Ramos (cell line): Measurements from ENCODE around the gene TTC38.

Experiments
- in situ Hi-C: fragments of 300-500 bp; cut with MboI; formaldehyde crosslinking; loops from one replicate; pipeline ENCODE4 v1.14.3; 2022; ENCODE audit warnings: low sequenced_read_pairs; ENCODE audit not compliant: unreplicated experiment

The TTC38 gene

DNA sequence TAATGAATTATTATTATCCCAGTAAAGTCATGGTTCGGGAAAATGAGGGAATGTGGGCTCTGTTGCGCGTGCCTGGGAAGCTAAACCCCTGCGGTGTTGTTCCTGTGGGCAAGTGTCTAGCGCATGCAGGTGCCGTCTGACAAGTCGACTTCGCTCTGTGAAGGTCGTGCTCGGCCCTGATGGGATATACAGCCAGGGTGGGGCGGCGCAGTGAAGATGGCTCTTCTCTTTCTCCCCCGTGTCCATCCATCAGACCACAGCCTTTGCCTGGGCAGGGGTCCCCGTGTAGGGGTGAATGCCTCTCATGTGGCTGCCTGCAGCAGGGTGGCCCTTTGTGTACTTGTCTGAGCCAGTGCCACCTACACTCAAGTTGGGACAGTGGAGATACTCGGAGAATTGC lies 54.9 kb downstream of the TTC38 start:
- in situ Hi-C loops, result no loop called here

DNA sequence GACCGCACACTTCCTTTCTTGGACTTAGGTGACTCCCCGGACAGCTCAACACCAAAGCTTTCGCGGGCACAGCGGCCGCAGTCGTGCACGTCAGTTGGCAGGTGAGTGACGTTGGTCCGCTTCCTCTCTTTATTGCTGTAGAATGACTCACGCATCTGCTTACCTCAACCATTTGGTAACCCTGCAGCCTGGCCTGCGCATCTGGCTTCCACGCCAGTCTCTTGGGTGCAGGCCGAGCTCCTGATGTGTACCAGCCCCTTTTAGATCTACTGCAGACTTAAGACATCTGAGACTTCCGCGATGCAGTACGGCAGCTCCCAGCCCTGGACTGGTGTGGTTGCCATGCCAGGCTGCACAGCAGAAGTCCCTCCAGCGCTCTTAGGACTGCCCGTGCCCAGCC lies 55.4 kb downstream of the TTC38 start:
- in situ Hi-C loops, result no loop called here

DNA sequence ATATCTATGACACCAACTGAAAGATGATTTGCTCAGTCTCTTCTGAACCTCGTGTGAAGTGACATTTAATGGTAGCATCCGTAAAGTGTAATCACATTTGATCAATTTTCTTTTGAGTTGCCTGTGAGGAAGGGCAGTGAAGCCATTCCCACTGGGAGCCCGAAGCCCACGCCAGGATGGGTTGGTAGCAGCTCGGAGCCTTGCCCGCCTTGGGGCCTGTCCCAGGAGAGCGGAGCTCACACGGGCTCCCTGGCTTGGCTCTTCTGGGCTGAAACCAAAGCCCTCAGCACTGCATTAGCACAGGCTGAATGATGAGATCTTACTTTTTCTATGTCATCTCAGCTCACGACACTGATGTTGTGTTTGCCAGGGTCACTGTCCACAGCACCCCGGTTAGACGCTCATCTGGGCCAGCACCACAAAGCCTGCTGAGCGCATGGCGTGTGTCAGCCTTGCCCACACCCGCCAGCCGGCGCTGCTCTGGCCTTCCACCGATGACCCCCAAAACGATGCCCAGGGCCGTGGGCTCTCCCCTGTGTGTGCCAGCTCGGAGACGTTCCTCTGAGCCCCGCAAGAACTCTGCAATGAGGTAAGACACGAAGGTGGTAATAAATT lies 58.4 kb downstream of the TTC38 start:
- in situ Hi-C loops, result no loop called here

DNA sequence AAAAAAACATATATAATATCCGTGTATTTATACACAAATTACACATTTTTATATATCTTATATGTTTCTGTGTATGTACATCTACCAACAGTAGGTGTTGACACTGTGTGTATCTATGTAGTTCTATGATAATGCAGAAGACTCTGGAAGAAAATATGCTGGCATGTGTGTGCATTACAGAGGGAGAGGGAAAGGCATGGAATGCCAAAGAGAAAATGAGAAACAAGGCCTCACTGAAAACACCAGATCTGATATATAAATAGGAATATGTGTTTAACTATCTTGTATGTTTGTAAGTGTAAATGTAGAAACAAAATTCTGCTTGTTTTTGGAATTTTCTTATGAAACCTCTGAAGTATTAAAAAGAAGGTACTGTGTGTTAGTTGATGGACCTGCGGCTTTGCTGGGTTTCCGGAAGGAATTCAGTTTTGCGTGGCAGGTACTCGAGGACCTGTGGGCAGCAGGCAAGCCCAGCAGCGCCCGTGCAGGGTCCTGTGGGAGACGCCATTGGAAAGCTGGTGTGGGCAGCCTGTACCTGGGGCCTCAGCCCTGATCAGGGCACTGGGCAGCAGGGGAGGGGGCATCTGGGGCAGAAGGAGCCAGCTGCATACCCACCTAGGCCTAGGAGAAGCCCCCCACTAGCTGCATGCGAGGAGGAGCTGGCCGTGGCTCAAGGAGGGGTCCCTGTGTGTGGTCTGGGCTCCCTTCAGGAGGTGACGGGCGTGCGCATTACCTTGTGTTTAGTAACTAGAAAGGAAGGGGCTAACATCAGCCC lies 60.1 kb downstream of the TTC38 start:
- in situ Hi-C loops, result no loop called here

DNA sequence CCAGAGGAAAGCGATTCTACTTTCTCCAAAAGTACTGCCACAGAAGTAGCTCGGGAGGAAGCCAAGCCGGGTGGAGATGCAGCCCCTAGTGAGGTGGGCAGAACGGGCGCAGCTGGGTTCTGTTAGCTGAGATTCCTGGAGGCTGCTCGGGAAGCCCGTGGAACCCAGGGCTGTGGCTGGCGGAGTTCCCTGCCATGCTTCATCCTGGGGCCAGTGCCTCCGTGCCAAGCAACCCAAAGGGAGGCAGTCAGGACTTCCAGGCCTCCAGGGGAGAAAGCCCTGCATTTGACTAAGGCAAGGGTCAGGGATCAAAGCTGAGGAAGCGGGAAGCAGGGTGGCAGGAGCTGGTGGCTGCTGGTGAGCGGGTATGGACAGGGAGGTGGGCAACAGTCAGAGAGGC lies 61.0 kb downstream of the TTC38 start:
- in situ Hi-C loops, result no loop called here

DNA sequence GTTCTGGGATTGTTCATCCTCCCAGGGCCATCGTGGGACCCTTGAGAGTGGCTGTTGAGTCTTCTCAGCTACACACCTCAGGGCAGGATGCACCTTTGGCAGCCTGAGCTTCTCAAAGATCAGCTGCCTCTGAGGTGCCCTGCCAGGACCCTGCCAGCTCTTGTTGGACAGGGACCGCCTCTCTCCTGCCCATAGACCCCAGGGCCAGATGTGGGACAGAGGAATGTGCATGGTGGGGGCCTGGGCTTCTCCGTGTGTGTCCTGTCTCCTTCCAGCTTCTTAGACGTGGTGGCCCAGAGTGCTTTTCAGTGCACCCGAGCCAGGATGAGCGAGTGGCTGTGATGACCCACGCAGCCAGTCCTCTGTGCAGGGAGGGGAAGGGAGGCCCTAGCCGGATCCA lies 61.8 kb downstream of the TTC38 start:
- in situ Hi-C loops, result no loop called here

DNA sequence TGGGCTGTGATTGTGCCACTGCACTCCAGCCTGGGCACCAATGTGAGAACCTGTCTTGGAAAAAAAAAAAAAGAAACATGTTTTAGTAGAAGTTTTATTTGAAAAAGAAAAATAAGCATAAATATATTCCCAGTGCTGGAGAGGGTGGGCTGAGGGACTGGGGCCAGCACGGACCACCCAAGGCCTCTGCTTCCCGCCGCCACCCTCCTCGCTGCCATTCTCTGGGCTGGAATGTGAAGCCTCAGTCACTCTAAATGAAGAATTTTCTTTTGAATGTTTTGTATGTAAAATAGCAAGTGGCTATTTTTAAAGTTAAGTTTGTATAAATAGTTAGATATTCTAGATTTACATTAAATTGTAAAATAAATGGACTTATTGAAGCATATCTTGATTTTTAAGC lies 62.6 kb downstream of the TTC38 start:
- in situ Hi-C loops, result no loop called here

DNA sequence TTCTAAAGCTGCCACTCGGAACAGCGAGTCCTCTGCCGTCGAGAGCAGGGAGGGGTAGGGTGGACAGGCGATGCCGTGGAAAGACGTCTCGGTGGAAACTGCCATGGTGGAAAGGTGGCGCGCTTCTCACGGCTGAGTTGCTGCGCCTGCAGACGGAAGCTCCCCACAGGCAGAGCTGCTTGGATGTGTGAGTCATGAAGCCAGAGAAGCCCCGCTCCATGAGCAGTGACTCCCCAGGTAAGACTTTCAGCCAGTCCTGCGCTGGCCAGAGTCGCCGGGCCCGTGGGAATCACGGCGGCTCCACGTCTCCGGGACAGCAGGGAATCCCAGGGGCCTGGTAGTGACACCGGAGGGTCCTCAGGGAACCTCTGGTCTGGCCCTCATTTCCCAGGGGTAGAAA lies 63.7 kb downstream of the TTC38 start:
- in situ Hi-C loops, result no loop called here

DNA sequence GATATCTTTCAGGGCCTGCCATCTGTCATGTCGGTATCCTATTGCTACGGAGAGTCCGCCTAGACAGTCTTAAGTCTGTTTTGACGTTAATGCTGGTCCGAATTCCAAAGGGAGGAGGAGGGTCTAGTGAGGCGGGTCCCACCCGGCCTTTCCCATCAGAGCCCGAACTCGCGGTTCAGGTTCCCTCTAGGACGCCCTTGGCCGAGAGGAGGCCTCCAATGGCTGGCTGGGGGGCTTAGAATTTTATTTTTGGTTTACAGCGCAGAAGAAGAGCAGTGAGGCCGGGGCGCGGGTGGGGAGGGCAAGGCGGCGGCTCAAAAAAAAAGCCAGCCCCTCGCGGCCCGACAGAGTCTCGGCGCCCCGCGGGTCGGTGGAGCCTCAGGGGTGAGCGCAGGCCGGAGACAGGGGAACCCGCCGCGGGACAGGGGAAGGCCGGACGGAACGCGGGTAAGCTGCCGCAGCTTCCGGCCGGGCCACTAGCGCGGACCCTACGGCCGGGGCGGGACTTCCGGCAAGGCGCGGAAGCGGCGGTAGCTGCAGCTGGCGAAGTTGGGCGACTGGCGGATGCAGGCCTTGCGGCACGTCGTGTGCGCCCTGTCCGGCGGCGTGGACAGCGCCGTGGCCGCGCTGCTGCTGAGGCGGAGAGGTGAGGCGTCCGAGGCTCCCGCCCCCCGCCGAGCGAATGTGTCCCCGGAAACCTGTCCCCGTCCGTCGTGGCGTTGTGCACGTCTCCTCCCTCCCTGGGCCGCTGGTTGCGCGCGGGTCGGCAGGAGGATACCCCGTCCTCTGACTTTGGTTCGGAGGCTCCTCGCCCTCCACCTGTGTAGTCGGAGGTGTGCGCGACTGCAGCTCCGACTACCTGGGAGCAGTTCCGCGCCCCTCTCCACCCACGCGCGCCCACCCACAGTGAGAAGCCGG lies 67.7 kb downstream of the TTC38 start, which contains the start of gene TRMU:
TSS of gene TRMU (plus strand) at position 514 of the 918 bp plus-strand sequence. CDS start at position 565, 51 bp downstream.
- in situ Hi-C loops, result no loop called here

DNA sequence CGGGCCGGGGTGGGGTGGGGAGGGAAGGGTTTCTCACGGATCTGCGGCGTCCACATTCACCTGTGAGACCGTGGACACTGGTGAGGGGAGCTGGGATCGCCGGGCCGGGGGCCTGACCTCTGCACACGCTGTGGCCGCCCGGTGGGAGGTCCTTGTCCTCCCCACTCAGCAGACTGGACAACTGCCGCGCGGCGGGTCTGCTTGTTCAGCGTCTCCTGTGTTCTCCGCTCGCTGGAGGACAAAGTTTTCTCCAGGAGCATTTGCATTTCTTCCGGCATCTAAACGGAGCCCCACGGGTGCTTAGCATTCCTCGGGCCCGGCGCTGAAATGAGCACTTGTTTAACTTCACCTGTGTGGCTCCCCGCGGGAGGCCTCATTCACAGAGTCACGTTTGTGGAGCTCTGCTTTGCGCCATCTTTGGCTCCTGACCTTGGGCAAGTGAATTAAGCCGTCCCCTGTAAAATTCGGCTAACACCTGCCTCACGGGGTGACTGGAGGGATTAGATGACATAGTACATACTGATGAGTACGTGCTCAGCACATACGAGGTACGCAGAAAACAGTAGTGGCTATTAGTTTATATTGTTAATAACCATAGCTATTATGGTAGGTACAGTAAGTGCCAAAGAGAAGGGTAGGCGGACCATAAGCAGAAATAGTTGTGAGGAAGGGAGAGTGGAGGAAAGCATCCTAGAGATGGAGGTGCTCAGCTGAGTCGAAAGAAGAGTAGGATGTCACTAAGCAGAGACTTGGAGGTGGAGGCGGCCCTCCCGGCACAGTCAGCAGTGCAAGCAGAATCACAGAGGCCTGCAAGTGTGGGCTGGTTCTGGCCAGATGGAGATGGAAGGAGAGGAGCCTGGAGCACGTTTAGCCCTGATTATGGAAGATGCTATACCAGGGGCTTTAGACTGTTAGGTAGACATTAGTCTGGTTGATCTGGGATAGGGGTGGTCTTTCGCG lies 68.6 kb downstream of the TTC38 start:
- in situ Hi-C loops, result no loop called here

DNA sequence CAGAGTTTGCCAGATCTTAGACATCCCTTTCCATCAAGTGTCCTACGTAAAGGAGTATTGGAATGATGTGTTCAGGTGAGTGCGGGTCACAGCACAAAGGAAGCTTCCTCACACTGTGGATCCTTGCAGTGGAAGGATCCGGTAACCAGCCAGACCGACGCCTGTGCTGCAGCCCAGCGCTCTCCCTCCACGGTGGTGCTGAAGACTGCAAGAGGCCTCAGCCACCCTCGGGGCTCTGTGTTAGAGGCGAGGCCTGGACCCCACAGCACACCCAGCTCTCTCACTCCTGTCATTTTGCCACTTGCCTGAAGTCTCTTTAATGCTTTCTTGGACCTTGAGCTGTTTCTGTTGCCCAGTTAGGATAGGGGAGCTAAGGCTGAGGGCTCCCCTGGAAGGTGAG lies 70.1 kb downstream of the TTC38 start:
- in situ Hi-C loops, result no loop called here

DNA sequence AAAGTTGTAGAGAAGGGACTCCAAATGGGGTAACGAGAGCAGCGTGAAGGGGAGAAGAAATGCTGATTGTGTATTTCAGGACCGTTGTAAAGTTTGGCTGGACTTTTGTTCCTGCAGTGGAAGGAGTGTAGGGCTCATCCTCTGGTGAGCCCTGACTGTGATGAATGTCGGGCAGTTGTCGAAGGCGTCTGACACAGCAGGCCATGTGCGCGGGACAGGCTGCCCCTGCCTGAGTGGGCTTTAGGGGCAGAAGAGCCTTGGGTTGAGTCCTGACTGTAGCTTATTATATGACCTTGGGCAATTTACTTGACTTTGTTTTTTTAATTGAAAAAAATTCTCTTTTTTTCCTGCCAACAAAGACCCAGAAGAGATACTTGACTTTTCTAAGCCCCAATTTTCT lies 70.8 kb downstream of the TTC38 start:
- in situ Hi-C loops, result no loop called here

DNA sequence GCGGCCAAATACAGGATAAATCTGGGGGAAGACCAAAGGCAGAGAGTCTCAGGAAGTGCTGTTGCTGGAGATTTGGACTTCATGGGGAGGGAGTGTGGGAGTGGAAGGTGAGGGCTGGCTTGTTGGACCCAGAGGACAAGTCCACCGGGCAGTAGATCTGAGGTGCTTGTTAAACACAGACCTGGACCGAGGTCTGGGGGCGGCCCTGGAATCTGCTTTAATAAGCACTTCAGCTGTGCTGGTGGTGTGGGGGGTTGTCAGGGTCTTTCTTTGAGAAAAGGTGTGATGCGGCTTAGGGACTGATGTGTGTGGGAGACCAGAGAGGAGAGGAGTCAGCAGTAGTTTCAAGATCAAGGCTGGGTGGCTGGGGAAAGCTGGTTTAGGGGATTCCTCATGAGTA lies 72.1 kb downstream of the TTC38 start:
- in situ Hi-C loops, result no loop called here

DNA sequence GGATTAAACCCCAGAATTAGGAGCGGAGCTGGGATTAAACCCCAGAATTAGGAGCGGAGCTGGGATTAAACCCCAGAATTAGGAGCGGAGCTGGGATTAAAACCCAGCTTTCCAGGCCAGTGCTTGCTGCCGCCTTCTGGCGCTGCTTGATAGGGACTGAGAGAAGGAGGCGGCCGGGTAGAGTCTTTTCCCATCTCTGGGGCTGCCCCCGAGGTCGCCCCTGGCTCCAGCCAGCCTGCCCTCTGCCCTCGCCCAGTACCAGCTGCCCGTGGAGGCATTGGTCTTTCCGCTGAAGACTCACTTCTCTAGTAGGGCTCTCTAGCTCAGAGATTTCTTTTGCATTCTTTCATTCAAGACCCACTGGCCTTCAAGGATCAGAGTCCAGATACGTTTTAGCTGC lies 72.9 kb downstream of the TTC38 start:
- in situ Hi-C loops, result no loop called here
